T-helper 17 cell (primary cell): ENCODE measurements around the gene PREPL. TPM values are rescaled to one million over a fixed set of nuclear protein-coding genes. Genes with fewer than 3 reads are reported as not detected.
A peak's percentile ranks its signal among the peaks of the same experiment; 100 is the strongest.
"Not testable (repeated sequence)": the region's sequence is repeated elsewhere in the genome, so short reads cannot be mapped to it uniquely, and the experiment has no call there.

Experiments
- ATAC-seq: fragments of 150-1000 bp; cut with Tn5 transposase; 2 replicates; pipeline ENCODE4 v1.10.0; 2021; ENCODE audit warnings: mild to moderate bottlenecking, moderate library complexity
- DNase-seq, 3 donors: peaks; one replicate each; pipeline versions ENCODE4 v3.0.0 to v3.0.0-alpha.2; 2020 to 2021
- H3K9me3 ChIP-seq: one replicate; pipeline ENCODE4 v1.7.0; 2013; ENCODE audit warnings: low read length, mild to moderate bottlenecking; ENCODE audit not compliant: control insufficient read depth, poor library complexity, severe bottlenecking
- H3K27ac Mint-ChIP-seq: one replicate; pipeline ENCODE4 v1.8.0; 2022; ENCODE audit warnings: mild to moderate bottlenecking, moderate library complexity, mixed read lengths
- H3K27me3 Mint-ChIP-seq: one replicate; pipeline ENCODE4 v1.8.0; 2022; ENCODE audit warnings: mixed read lengths
- H3K36me3 Mint-ChIP-seq: one replicate; pipeline ENCODE4 v1.8.0; 2022; ENCODE audit warnings: low read depth, mixed read lengths
- H3K4me1 Mint-ChIP-seq: one replicate; pipeline ENCODE4 v1.8.0; 2022; ENCODE audit warnings: mild to moderate bottlenecking, mixed read lengths
- H3K4me3 Mint-ChIP-seq: one replicate; pipeline ENCODE4 v1.8.0; 2022; ENCODE audit warnings: mild to moderate bottlenecking, moderate library complexity, mixed read lengths
- total RNA-seq, 4 donors: library from RNA in 2 of 4; stranded (reverse) in 2 of 4; gene quantifications; one replicate each; pipeline ENCODE4 v1.2.3 and lab custom pipeline; 2022 to 2026

The PREPL gene
- total RNA-seq (10 to 100 TPM; 21.3 to 23.4 TPM), total RNA-seq (lab: John Stamatoyannopoulos, UW) (50.7 to 81.1 reads per million in 2 donors)

DNA sequence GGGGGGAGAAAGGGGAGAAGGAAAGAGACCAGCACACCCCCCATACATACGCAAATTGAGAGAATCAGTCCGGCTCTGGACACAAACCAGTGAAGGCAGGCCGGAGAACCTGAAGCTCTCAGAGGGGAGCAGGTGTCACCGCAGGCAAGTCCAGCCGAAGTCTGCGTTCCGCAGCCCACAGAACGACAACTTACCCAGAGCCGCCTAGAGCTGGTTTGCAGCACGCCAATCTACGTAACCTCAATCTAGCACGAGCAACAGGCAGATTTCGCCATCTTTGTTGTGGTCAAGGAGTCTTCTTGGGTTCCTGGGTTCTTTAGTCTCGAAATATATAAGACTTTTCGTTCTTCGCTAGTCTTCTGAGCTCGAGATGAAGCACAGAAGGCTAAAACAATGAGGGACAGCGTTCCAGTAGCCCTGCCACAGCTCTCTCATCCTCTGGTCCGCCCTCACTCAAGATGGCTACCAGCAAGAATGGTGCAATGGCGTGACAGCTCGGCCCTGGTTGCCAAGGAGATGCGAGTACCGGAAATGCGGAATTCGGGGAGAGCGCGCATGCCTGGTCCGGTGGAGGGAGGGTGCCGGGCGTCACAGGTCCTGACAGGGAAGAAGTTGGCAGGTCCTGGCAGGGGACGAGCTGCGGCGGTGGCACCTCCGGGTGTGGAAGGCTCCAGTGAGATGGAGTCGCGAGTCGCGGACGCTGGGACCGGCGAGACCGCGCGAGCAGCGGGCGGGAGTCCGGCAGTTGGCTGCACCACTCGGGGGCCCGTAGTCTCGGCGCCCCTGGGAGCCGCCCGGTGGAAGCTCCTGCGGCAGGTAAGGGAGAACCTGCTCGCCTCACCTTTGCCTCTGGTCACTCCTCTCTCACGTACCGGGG, at the start of gene PREPL, which contains the start of gene CAMKMT:
Gene PREPL, minus strand, starts transcription at position 165 of the 877 bp plus-strand sequence. CDS start 15,152 bp downstream, outside the sequence.
Gene CAMKMT, plus strand, starts transcription at position 618 of the 877 bp plus-strand sequence.
- H3K4me1 Mint-ChIP-seq: peaks cover 39% of the 10 kb centered on the region
- H3K9me3 ChIP-seq: no peaks in the 10 kb centered on the region
- DNase-seq (peak; percentile 94 to 97 (median 96)), ATAC-seq (peak; percentile 86)
- H3K27ac Mint-ChIP-seq: peak within 1 kb of the TSS; percentile 99
- no peaks in the 10 kb centered on the region for H3K27me3 Mint-ChIP-seq
- H3K36me3 Mint-ChIP-seq: no peaks in the 10 kb centered on the region
- peak within 1 kb of the TSS; percentile 99 for H3K4me3 Mint-ChIP-seq

DNA sequence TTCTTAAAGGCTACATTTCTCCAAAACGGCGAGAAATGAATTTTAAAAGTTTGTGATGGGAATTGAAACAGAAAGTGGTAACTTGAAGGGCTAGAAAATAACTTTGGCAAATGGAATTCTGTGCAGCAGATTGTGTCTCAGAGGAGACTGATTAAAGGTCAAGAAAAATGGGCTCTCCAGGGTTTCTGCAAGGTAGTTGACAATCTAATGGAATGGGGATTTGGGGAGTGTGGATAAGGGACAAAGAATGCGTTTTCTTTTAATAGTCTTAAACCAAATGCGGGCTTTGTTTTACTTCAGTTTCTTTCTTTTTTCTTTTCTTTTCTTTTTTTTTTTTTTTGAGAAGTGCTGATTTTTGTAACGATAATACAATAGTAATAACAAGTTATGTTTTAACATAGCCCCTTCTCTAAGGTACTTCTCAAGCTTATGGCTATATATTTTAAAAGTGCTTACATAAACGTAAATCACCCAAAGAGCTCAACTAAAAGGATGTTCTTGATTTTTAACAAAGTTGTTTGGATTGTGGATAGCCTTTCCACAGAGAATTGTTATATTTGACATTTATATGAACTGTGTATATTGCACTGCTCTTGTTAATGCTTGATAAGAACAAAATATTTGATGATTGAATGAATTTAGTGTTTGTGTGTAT, 37.1 kb upstream of the PREPL start:
- DNase-seq: no peak
- no peaks in the 10 kb centered on the region for H3K9me3 ChIP-seq
- Mint-ChIP-seq H3K4me1 (peaks cover 9% of the 10 kb centered on the region), H3K27me3 (no peaks in the 10 kb centered on the region), H3K4me3 (no peak overlapping the region), H3K36me3 (no peaks in the 10 kb centered on the region), H3K27ac (no peak overlapping the region)
- no peak for ATAC-seq

DNA sequence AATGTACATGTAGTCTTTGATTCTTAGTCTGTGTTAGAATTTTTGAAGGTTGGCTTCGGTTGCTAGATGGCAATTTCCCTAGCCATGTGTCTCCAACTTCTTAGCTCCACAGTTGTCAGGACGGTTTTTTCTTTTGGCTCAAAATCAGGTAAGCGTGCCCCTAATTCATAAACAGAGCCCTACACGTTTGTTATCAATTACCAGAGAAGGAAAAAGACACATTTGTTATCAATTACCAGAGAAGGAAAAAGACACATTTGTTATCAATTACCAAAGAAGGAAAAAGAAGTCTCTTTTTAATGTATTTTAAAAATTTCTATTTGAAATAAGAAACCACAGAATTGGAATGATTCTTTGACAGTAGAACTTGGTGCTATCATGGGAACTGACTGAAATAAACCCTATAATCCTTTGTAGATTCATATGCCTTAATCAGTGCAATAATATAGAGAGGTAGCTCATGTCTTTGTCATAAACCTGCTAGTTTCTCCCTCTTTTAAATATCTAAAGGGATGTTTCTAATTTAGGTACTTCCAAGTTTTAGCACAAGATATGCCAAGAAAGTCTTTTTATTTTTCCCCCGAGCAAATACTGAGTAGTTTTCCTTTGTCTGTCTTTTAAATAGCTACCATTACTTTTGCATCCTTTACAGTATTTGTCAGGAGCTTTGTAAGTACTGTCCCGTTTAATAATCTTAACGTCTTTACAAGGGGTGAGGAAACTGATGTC, 36.3 kb upstream of the PREPL start:
- peak overlapping the region; percentile 65 for H3K27ac Mint-ChIP-seq
- DNase-seq (no peak), ATAC-seq (no peak)
- H3K4me3 Mint-ChIP-seq: no peak overlapping the region
- no peaks in the 10 kb centered on the region for H3K9me3 ChIP-seq
- H3K36me3 Mint-ChIP-seq: no peaks in the 10 kb centered on the region
- peaks cover 6% of the 10 kb centered on the region for H3K4me1 Mint-ChIP-seq
- H3K27me3 Mint-ChIP-seq: no peaks in the 10 kb centered on the region

DNA sequence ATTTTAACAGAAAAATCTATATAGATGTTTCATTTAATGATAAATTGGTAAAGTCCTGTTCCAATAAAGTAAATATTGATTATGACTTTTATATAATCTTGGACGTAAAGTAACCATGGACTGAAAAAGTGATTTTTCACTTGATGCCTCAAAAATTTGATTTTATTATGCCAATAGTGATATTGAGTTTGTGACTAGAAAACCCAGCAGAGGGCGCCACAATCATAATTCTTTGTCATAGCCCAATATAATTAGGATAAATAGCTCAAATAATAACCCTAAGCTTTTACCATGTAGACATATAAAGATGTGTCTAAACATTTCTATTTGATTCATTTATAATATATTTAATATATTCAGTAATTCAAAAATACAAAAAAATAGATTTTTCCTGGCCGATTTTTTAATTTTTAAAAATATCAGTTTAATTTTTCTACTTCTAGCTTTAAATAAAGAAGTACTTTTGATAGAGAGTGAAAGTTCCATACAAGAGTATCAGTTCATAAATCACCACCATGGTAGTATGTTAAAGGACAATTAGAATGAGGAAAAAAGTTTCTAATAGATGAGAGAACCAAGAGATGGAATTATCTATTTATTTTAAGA, 31.1 kb upstream of the PREPL start:
- H3K27me3 Mint-ChIP-seq: no peaks in the 10 kb centered on the region
- H3K36me3 Mint-ChIP-seq: peaks cover 5% of the 10 kb centered on the region
- ATAC-seq: no peak
- H3K9me3 ChIP-seq: no peaks in the 10 kb centered on the region
- peak in 1 of 3 donors; percentile 21 for DNase-seq
- H3K4me3 Mint-ChIP-seq: no peak overlapping the region
- H3K27ac Mint-ChIP-seq: no peak overlapping the region
- peaks cover 7% of the 10 kb centered on the region for H3K4me1 Mint-ChIP-seq

DNA sequence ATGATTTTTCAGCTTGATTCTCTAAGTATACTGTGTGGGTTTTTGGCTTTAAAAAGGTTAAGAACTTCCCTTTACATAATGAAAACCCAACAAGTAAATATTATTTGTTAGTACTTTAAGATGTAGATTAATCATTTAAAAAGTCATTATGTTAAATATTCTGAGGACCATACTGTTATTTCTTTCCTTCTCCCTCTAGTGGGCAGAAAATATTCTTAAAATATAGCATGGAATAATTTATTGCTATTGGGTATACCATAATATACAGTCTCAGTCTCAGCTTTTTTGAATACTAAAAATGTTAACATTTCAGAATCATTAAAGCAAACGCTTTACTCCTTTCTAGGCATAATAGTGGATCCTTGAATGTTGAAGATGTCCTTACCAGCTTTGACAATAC, 28.6 kb upstream of the PREPL start:
- ATAC-seq: no peak
- no peaks in the 10 kb centered on the region for H3K9me3 ChIP-seq
- DNase-seq: no peak
- peaks cover 13% of the 10 kb centered on the region for H3K4me1 Mint-ChIP-seq
- H3K4me3 Mint-ChIP-seq: no peak overlapping the region
- H3K27ac Mint-ChIP-seq: no peak overlapping the region
- H3K36me3 Mint-ChIP-seq: peaks cover 11% of the 10 kb centered on the region
- no peaks in the 10 kb centered on the region for H3K27me3 Mint-ChIP-seq

DNA sequence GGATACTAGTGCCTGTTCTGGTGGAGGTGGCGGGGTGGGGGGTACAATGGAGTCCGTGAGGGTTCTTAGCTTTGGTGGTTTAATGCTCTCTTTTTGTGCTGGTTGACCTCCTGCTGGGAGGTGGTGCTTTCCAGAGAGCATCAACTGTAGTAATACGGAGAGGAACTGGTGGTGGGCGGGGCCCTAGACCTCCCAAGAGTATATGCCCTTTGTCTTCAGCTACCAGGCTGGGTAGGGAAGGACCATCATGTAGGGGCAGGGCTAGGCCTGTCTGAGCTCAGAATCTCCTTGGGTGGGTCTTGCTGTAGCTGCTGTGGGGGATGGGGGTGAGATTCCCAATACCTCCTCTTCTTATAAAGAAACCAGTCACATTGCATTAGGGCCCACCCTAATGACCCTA, 27.6 kb upstream of the PREPL start:
- Mint-ChIP-seq H3K27ac (no peak overlapping the region), H3K4me3 (no peak overlapping the region), H3K36me3 (peaks cover 11% of the 10 kb centered on the region), H3K27me3 (no peaks in the 10 kb centered on the region), H3K4me1 (peaks cover 13% of the 10 kb centered on the region)
- DNase-seq: no peak
- H3K9me3 ChIP-seq: no peaks in the 10 kb centered on the region
- ATAC-seq: no peak

DNA sequence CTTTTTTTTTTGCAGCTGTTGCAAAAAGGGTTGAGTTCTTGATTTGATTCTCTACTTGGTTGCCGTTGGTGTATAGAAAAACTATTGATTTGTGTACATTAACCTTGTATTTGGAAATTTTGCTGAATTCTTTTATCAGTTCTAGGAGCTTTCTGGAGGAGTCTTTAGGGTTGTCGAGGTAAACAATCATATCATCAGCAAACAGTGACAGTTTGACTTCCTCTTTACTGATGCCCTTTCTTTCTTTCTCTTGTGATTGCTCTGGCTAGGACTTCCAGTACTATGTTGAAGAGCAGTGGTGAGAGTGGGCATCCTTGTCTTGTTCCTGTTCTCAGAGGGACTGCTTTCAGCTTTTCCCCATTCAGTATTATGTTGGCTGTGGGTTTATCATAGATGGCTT, 23.9 kb upstream of the PREPL start:
- not testable (repeated sequence) for ATAC-seq, H3K9me3 ChIP-seq, H3K4me3 Mint-ChIP-seq, H3K27ac Mint-ChIP-seq, H3K27me3 Mint-ChIP-seq, DNase-seq
- H3K4me1 Mint-ChIP-seq: peaks cover 14% of the 10 kb centered on the region
- peaks cover 11% of the 10 kb centered on the region for H3K36me3 Mint-ChIP-seq

DNA sequence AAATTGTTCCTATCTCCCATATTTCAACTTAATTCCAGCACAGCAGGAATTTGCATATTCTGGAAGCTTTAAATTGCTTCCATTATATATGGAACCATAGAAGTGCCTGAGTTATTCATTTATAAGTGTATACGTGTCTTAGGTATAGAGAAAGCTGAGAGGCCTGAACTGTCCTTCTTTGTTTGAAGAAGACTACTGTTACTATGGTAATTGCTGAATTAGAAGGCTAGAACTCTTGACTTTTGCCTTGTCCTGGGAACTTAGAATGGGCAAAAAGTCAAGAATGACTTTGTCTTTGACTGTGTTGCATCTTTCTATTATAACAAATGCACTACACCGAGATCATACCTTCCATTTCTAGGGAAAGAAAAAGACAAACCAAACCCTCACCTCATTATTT, 16.2 kb upstream of the PREPL start:
- H3K27me3 Mint-ChIP-seq: no peaks in the 10 kb centered on the region
- H3K27ac Mint-ChIP-seq: no peak overlapping the region
- no peaks in the 10 kb centered on the region for H3K9me3 ChIP-seq
- no peaks in the 10 kb centered on the region for H3K36me3 Mint-ChIP-seq
- DNase-seq: no peak
- H3K4me3 Mint-ChIP-seq: no peak overlapping the region
- no peak for ATAC-seq
- peaks cover 3% of the 10 kb centered on the region for H3K4me1 Mint-ChIP-seq

DNA sequence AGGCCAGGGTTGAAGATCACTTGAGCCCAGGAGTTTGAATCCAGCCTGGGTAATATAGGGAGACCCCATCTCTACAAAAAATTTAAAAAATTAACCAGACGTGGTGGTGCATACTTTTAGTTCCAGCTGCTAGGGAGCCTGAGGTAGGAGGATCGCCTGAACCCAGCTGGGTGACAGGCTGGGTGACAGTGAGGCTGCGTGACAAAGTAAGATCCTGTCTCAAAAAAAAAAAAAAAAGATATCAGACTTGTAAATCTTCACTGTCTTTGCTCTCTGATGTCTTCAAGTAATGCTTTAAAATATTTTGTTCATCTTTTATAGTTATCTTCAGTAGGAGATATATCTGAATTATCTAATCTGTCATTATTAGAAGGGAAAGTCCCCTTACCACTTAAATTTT, 11.0 kb upstream of the PREPL start:
- Mint-ChIP-seq H3K4me1 (peaks cover 8% of the 10 kb centered on the region), H3K27me3 (no peaks in the 10 kb centered on the region), H3K27ac (no peak overlapping the region), H3K4me3 (no peak overlapping the region), H3K36me3 (no peaks in the 10 kb centered on the region)
- H3K9me3 ChIP-seq: no peaks in the 10 kb centered on the region
- DNase-seq (no peak), ATAC-seq (no peak)

DNA sequence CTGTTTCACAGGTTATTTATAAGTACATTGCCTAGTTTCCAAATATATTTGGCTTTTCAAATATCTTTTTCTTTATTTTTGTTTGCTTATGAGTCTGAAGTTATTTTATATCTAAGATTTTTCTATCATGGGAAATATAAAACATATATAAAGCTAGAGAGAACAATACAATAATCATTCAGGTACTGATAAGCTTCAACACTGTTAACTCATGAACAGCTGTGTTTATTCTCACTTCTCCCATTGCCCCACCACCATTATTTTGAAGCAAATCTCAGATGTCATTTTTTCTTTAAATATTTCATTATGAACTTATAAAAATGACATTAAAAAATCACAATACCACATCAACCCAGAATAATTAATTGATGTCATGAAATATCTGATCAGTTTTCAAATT, 10.2 kb upstream of the PREPL start:
- no peak for ATAC-seq
- H3K36me3 Mint-ChIP-seq: no peaks in the 10 kb centered on the region
- peaks cover 5% of the 10 kb centered on the region for H3K4me1 Mint-ChIP-seq
- no peak for DNase-seq
- H3K27ac Mint-ChIP-seq: no peak overlapping the region
- no peaks in the 10 kb centered on the region for H3K9me3 ChIP-seq
- no peaks in the 10 kb centered on the region for H3K27me3 Mint-ChIP-seq
- no peak overlapping the region for H3K4me3 Mint-ChIP-seq

DNA sequence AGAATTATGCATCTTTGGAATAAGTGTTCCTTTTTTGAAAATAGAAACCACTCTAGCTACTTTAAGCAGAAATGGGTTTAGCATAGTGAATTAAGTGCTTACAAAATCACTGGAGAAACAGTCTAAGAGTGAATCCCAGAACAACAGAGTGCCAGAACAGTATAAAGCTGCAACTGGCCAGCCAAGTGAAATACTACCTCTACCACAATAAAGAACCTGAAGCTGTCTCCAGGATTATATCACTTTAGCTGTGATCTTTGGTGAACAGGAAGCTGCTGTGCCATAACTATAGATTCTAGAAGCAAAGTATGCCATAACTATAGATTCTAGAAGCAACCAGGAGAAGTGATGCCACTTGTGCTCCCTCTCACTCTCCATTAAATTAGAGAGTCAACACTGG, 8.1 kb upstream of the PREPL start:
- H3K4me1 Mint-ChIP-seq: peaks cover 10% of the 10 kb centered on the region
- H3K36me3 Mint-ChIP-seq: no peaks in the 10 kb centered on the region
- H3K4me3 Mint-ChIP-seq: no peak overlapping the region
- H3K9me3 ChIP-seq: no peaks in the 10 kb centered on the region
- H3K27ac Mint-ChIP-seq: no peak overlapping the region
- DNase-seq (no peak), ATAC-seq (no peak)
- no peaks in the 10 kb centered on the region for H3K27me3 Mint-ChIP-seq

DNA sequence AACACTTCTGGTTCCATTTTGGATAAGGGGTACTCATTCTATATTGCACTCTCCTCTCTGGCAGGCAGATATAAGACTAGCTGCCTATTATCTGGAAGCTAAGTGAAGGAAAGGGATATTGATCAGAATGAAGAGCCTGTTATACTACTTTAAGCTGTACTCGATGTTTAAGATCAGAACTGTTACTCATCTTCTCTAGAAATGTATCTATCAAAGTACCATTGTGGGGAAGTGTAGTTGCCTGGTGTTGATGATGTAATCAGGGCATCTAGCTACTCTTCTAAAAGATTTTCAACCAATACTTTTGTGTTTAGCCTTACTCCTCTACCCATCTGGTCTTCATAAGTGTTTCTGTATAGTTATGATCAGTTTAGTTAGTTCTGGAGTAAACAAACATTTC, 6.3 kb upstream of the PREPL start:
- no peaks in the 10 kb centered on the region for H3K27me3 Mint-ChIP-seq
- H3K36me3 Mint-ChIP-seq: no peaks in the 10 kb centered on the region
- H3K27ac Mint-ChIP-seq: no peak overlapping the region
- no peak for ATAC-seq
- DNase-seq: no peak
- no peaks in the 10 kb centered on the region for H3K9me3 ChIP-seq
- H3K4me3 Mint-ChIP-seq: no peak overlapping the region
- H3K4me1 Mint-ChIP-seq: peaks cover 17% of the 10 kb centered on the region

DNA sequence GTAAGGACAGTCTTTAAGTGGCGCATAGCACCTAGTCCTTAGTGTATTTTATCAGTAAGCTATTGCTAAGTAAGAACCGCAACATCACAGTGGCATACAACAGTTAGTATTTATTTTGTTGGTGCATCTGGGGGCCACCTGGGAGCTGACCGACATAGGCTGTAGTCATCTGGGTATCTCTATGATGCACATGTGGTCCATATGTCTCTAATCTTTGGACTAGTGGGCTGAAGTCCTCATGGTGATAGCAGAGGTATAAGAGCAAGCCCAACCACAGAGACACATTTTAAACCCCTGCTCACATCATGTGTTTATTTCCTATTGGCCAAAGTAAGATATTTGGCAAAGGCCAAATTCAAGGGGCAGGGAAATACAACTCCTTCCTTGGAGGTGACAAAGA, 3.3 kb upstream of the PREPL start:
- Mint-ChIP-seq H3K36me3 (no peaks in the 10 kb centered on the region), H3K4me1 (peaks cover 31% of the 10 kb centered on the region), H3K4me3 (no peak overlapping the region), H3K27me3 (no peaks in the 10 kb centered on the region), H3K27ac (no peak overlapping the region)
- H3K9me3 ChIP-seq: no peaks in the 10 kb centered on the region
- no peak for DNase-seq
- ATAC-seq: no peak
